GM18909 (cell line): ENCODE measurements around the gene MUL1.

Source experiments
- ATAC-seq: cut with Tn5 transposase; IDR thresholded peaks from one replicate; pipeline ENCODE4 v1.9.1; 2021; ENCODE audit warnings: mild to moderate bottlenecking; ENCODE audit not compliant: unreplicated experiment, poor library complexity

The MUL1 gene, protein sequence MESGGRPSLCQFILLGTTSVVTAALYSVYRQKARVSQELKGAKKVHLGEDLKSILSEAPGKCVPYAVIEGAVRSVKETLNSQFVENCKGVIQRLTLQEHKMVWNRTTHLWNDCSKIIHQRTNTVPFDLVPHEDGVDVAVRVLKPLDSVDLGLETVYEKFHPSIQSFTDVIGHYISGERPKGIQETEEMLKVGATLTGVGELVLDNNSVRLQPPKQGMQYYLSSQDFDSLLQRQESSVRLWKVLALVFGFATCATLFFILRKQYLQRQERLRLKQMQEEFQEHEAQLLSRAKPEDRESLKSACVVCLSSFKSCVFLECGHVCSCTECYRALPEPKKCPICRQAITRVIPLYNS

DNA sequence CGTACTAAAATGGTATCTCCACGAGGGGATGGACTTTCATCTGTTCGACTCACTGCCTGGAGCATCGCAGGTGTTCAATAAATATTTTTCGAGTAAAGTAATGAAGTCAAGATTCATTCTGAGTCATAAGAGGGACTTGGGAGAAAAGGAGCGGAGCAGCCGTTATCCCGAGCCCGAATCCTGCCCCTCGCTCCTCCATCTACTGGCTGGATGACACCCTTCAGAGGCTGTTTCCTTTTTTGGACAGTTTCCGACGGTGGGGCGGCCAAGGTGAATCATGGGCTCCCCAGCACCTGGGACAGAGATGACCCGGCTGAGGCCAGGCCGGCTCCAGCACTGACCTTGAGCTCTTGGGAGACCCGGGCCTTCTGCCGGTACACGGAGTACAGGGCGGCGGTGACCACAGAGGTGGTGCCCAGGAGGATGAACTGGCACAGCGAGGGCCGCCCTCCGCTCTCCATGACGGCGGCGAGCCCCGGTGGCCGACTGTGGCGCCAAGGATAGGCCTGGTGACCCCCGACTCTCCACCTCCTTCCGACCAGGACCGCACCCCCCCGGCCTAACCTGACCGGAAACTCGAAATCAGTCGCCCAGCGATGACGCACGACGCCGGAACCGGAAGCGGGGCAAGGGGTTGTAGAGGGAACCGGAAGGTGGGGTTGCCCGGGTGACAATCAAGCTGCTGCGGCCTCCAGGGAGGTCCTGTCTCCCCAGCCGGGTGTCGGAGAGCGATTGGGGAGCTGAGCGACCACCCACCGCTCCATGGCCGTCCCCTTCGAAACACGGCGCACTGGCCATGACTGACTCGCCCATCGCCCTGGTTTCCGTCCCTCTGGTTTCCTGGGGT, at the start of gene MUL1:
MUL1 (minus strand) TSS at position 588 of the 847 bp plus-strand sequence; CDS start at position 461, 127 bp downstream.
- ATAC-seq: peak; percentile 89

DNA sequence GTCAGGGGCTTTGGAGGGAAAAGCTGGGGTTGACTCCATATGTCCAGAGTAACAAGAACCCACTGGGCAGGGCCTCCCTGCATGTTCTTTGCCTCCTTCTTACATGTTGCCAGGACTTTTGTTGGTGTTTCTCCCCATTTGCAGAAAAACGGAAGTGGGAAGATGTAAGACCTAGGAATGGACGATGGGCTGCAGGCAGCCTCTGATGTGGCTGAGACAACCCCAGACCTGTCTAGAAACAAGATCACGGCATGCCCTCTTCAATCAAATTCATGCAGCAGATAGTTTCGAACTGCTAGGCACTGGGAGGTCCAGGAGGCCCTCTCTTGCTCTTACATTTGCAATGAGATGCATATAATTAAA, 47.8 kb upstream of the MUL1 start:
- ATAC-seq: no peak

DNA sequence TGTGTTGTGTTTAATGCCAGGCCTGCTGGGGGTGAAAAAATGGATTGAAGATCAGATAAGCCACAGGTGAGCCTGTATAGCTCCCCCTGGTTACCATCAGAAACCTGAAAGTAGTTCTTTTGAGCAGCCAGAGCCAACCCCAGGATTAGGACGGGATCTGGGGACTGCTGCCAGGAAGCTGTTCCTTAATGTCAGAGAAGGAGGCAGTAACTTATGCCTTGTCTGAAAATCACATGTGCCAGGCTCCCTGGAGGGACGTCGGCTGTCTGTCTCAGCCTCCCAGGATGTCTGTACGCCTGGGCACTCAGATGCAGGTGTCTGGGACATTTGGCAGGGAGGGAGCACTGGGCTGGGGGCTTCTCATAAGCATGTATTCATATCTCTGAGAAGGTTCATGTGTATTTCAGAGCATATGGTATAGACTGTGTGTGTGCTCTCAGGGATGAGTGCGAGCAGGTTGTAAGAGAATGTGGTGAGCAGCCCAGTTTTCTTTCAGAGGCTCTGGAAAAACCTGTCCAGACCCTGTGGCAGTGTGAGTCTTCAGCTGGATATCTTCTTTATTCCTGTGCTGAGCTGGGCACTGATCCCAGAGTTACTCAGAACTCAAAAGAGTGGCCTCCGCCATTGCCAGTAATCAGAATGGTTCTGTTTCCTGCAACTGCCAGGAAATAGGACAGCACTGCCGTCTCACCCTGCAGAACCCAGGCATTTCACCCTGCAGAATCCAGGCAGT, 47.2 kb upstream of the MUL1 start:
- ATAC-seq: no peak

DNA sequence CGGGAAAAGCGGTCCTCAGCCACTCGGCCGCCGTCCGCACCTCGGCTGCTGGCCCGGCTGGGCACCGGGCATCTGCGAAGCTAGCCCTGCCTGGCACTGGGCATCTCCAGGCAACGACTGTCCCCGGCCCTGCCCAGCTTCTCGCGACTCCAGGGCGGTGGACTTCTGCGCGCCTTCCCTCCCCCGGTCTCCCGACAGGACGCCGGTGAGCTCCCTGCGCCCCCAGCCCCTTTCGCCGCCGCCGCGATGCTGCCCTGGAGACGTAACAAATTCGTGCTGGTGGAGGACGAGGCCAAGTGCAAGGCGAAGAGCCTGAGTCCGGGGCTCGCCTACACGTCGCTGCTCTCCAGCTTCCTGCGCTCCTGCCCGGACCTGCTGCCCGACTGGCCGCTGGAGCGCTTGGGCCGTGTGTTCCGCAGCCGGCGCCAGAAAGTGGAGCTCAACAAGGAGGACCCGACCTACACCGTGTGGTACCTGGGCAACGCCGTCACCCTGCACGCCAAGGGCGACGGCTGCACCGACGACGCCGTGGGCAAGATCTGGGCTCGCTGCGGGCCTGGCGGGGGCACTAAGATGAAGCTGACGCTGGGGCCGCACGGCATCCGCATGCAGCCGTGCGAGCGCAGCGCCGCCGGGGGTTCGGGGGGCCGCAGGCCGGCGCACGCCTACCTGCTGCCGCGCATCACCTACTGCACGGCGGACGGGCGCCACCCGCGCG, 44.9 kb upstream of the MUL1 start:
- no peak for ATAC-seq

DNA sequence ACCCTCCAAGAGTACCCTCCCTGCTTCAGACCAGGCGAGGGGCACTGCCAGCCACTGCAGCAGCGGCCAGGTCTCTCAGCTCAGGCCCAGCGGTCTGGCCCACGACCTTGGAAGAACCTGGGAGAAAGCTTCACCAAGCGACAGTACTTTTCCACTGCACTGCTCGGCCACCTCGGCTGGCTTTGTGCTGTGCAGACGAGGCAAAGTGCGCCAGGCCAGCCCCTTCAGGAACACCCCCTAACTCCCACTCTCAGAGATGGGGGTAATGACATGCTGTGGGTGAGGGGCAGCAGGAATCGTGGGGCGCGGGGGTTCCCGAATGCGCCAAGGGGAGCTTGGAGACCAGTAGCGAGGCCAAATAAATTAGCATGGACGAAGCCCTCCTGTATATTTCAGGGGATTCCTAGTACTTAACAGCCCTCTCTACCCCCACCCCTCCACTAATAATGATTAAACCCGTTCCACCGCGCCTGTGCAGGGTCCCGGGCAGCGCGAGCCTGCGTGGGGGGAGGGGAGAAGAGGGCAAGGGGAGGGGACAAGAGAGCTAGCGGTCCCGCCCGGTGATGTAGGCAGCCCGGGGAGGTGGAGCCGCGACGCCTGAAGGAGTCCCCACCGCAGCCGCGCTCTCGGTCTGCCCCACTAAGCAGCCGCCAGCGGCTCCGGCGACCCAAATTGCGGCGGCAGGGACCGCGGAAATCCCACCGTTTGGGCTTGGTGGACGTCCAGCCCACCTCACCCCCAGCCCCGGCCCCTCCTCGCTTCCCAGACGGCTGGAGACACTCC, 44.2 kb upstream of the MUL1 start, which contains the start of gene FAM43B:
FAM43B (plus strand) TSS at position 629 of the 783 bp plus-strand sequence. CDS start 401 bp downstream, outside the sequence.
- ATAC-seq: no peak

DNA sequence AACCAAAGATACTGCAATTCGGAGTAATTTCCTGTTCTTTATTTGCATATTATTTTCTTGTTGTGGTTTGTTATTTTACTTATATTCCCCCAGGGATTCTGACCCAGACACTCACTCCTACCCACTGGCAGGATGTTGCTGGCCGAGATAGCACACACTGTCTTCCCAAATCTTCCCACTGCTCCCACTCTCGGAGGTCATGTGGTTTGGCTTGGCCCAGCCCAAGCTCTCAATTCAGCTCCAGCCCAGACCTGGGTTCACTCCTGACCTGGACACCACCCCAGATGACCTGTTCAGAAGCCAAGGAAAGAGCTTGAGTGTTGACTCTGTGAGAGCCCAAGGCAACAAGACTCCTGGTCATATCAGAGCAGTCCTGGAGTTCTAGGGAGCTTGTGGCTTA, 43.2 kb upstream of the MUL1 start:
- ATAC-seq: no peak

DNA sequence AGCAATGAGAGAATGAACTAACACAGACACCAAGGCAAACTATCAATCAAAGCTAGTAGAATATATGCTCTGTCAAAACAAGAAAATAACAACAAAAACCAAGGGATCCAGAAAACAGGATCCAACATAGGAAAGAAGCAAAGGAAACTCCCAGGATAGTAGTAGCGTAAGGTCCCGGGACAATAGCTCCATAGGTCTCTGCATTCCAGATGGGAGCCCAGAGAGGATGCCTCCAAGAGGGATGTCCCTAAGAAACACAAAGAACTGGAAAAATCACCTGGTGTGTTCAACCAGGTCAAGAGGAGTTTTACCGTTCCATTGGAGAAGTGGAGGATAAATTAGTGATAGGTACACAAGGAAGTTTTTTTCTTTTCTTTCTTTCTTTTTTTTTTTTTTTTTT, 38.7 kb upstream of the MUL1 start:
- ATAC-seq: no peak

DNA sequence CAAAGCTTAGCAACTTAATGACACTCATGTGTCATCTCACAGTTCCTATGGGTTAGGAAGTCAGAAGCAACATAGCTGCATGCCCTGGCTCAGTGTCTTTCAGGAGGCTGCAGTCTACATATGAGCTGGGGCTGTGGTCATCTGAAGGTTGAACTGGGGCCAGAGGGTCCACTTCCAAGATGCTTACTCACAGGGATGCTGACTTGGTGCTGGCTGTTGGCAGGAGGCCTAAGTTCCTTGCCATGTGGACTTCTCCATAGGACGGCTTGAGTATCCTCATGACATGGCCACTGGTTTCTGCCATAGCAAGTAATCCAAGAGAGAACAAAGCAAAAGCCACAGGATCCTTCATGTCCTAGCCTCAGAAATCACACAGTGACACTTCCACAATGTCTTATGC, 32.3 kb upstream of the MUL1 start:
- ATAC-seq: no peak

DNA sequence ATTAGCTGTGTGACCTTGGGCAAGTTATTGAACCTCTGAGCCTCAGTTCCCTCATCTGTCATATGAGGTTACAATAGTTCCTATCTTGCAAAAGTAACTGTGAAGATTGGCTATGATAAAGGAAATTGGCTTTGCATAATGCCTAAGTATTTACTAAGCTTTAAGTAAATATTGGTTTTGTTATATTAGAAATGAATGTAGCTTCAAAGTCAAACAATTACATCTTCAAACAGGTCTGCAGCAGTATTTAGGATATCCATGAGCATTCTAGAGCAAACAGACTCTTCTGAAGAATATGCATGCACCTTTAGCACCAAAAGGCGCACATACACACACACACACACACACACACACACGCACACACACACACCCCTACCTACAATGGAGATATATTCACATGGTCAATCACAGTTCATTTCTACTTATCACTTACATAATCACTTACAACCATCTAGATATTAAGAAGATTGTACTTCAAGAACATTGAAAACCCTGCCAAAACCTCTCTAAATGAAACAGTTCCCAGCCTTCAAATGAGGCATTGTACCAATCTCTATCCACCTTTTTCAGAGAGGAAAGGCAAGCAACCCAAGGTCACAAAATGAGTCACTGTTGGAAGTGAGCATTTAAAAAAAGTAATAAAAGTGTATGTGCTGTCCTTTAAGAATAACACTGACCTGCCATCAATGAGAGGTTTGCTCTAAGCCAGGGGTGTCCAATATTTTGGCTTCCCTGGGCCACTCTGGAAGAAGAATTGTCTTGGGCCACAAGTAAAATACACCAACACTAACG, 31.0 kb upstream of the MUL1 start:
- ATAC-seq: no peak

DNA sequence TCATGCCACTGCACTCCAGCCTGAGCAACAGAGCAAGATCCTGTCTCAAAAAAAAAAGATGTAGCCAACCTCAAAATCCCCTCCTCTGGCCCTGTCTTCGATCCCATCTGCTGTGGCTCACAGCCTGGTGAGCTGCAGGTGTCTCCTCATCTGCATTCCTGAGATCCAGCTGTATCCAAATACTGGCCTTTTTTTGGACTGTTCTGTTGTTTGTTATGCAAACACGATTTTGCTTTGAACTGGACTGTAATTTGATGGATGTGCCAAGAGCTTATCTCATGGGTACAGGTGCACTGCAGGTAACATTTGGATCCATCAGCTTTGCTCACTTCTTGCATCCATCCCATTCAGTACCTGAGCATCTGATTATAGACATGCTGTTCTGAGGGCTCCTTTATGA, 30.3 kb upstream of the MUL1 start:
- ATAC-seq: no peak

DNA sequence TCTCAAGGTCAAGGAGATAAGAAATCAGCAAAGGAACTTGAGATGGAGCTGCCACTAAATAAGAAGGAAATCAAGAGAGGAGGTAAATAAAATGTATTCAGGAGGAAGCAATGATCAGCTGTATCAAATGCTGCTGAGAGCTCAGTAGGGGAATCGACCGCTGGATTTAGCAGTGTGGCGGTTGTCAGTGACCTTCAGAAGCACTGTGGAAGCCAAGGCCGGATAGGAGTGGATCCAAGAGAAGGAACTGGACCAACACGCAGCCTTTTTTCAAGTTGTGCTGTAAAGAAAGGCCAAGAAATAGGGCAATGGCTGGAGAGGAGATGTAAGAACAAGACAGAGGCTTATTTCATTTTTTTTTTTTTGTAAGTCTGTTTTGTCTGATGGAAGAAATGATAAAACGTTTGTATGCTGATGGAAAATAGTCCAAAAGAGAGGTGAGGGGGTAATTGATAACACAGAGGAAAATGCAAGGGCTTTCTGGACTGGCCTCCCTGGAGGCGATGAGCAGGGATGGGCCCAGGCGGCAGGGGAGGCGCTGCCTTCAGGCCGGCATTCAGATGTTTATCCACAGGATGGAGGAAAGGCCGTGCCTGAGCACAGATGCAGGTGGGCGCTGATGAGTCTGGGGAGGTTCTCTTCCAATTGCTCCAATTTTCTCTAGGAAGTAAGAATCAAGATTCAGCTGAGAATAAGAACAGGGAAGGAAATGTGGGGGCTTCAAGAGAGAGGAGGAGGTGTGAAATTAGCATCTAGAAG, 26.9 kb upstream of the MUL1 start:
- ATAC-seq: no peak

DNA sequence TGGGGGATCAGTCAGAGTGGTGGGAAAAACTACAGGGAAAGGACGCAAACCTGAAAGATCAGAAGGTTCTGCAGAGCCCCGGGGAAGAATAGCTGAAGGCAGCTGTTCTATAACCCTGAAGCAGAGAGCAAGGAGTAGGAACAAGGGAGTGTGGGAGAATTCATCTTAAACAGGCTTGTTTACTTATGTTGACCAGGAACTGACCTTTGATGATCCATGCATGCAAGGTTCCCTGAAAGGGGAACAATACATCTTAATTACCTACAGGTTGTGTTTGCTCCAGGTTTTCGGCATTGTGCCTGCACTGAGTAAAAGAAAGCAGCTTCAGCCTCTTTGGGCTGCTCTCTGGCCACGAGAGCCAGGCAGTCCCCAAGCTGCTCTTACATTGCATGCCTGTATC, 25.7 kb upstream of the MUL1 start:
- ATAC-seq: no peak

DNA sequence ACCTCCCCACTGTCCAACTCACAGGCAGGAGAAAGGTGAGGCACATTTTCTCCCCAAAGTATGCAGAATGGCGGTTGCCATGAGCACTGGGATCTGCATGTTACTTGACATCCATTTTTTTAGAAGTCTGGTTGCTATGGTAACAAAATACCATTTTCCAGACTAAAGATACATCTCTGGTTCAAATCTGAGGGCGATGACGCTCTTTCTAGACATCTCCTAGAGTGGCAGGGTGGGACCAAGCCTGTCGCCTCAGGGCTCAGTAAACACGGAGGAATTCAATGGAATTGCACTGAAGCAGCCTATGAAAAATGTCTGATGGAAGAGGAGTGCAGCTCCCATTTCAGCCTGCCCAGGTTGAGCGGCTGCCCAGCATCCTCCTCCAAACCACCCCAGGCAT, 22.9 kb upstream of the MUL1 start:
- no peak for ATAC-seq

DNA sequence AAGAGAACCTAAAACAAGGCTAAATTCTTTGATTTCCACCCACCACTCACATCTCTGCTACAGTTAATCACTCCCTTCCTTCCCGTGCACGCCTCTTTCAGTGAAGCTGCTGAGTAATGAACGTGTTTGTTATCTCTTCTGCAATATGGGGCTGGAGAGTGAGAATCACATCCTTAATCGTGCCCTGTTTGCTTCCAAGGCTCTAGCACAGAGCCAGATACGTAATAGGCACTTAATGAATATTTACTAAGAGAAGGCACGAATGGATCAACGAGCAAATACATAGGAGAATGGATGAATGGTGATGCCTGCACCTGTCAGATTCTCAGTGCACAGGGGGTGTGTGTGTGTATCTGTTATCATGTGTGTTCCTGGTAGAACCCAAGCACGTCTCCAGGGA, 22.4 kb upstream of the MUL1 start:
- ATAC-seq: no peak

DNA sequence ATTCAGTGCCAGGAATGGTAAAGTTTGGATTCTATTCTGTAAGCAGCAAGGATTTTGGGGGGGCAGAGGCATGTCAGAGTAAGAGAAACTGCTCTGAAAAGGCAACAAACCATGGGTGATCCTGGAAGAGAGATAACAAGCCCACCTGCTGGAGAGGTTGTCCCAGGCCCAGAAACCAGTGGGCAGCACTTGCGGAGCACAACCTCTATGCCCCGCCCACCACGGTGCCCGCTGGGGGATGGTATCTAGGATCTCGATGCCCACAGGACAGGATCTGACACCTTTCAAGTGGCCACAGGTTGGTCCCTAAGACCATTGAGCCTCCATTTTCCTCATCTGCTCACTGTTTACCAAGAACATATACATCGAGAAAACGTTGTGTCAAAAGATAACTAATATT, 20.3 kb upstream of the MUL1 start:
- ATAC-seq: no peak

DNA sequence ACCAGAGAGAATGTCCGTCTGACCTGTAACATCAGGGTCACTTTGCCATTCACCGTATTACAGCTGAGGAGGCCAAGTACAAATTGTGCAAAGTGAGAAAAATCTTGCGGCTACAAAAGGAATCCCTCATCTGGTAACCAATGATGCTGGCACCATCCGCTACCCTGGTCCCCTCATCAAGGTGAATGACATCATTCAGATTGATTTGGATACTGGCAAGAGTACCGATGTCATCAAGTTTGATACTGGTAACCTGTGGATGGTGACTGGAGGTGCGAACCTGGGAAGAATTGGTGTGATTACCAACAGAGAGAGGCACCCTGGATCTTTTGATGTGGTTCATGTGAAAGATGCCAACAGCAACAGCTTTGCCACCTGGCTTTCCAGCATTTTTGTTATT, 18.3 kb upstream of the MUL1 start:
- ATAC-seq: no peak

DNA sequence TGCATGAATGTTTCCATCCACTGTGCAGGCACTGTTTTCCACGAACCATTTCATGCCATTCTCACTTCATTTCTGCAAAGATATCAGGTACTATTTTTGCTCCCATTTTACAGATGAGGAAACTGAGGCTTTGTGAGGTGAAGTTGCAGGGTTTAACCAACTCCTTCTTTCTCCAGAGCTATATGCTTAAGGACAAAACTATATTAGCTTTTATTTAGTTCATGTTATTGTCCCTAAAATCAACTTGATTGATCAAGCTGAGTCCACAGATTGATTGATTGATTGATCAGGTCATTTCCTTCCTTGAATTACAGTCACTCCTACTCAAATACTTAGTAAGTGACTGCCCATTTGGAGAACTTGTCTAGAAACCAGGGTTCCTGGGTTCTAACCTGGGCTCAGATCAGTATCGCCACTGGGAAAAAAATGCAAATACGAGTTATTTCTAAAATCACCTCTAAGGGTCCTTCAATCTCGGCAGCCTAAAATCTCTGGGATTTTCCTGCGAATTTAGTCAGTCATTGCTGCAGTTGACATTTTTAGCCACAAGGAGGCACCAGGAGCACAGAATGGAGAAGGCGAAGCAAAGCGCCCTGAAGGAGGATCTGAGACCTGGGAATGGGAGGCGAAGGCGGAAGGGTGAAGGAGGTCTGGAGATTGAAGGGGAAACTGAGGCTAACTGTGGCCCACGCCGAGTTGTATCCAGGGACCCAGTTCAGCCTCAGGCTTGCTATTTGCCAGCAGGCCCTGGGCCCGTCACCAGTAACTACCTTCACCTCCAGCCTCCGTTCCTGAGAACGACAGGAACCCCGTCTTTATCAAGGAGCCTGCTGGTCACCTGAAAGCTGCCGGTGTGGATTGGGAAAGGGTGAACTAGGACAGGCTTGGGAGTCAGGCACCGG, 14.3 kb upstream of the MUL1 start:
- ATAC-seq: no peak
